ENCODE data around the gene ADARB1.

ADARB1 gene

GRCh38 chr21:45263534-45263933 lies 189.2 kb downstream of the ADARB1 start (continued):
- TF ChIP-seq TSHZ2 (CRISPR knock-in tag; IDR thresholded peaks at IDR 0.05) (no peak), RARB (CRISPR knock-in tag; IDR thresholded peaks at IDR 0.05) (no peak), OSR1 (CRISPR knock-in tag; IDR thresholded peaks at IDR 0.05) (no peak)

GRCh38 chr21:45264146-45264911 lies 189.9 kb downstream of the ADARB1 start:
- TF ChIP-seq OSR1 (CRISPR knock-in tag; IDR thresholded peaks at IDR 0.05) (no peak), GLIS3 (CRISPR knock-in tag; IDR thresholded peaks at IDR 0.05) (no peak), ZFP3 (CRISPR knock-in tag; IDR thresholded peaks at IDR 0.05) (no peak), ZC3H10 (CRISPR knock-in tag; IDR thresholded peaks at IDR 0.05) (no peak), ZNF8 (CRISPR knock-in tag; IDR thresholded peaks at IDR 0.05) (no peak), TSHZ2 (CRISPR knock-in tag; IDR thresholded peaks at IDR 0.05) (no peak), PATZ1 (CRISPR knock-in tag; IDR thresholded peaks at IDR 0.05; ENCODE audit: borderline replicate concordance) (no peak), ARNTL (CRISPR knock-in tag; IDR thresholded peaks at IDR 0.05; ENCODE audit: borderline replicate concordance, low read depth) (no peak)
- no peak for ATAC-seq

- ATAC-seq, result no peak
- TF ChIP-seq ZC3H10 (CRISPR knock-in tag; IDR thresholded peaks at IDR 0.05) (no peak), SNAI2 (CRISPR knock-in tag; IDR thresholded peaks at IDR 0.05) (no peak), ZFP3 (CRISPR knock-in tag; IDR thresholded peaks at IDR 0.05) (no peak), POU6F1 (CRISPR knock-in tag; IDR thresholded peaks at IDR 0.05; ENCODE audit: borderline replicate concordance, low read depth) (no peak), ZNF8 (CRISPR knock-in tag; IDR thresholded peaks at IDR 0.05) (no peak), ESRRG (CRISPR knock-in tag; IDR thresholded peaks at IDR 0.05) (no peak), PATZ1 (CRISPR knock-in tag; IDR thresholded peaks at IDR 0.05; ENCODE audit: borderline replicate concordance) (no peak), ARNTL (CRISPR knock-in tag; IDR thresholded peaks at IDR 0.05; ENCODE audit: borderline replicate concordance, low read depth) (no peak), RARB (CRISPR knock-in tag; IDR thresholded peaks at IDR 0.05) (no peak), TOX (CRISPR knock-in tag; IDR thresholded peaks at IDR 0.05; ENCODE audit: borderline replicate concordance) (no peak), ZFP30 (CRISPR knock-in tag; IDR thresholded peaks at IDR 0.05) (no peak), ZNF70 (CRISPR knock-in tag; IDR thresholded peaks at IDR 0.05) (no peak), CREB5 (CRISPR knock-in tag; IDR thresholded peaks at IDR 0.05; ENCODE audit: low read depth) (no peak), OSR1 (CRISPR knock-in tag; IDR thresholded peaks at IDR 0.05) (no peak), GLIS3 (CRISPR knock-in tag; IDR thresholded peaks at IDR 0.05) (no peak), CSRNP3 (CRISPR knock-in tag; IDR thresholded peaks at IDR 0.05) (no peak), TCF4 (CRISPR knock-in tag; IDR thresholded peaks at IDR 0.05; ENCODE audit: borderline replicate concordance) (no peak), PPARA (CRISPR knock-in tag; IDR thresholded peaks at IDR 0.05; ENCODE audit: borderline replicate concordance) (no peak)
These were observed 190.6 kb downstream of the ADARB1 start for GRCh38 chr21:45264912-45265515.
